GM21825 (cell line): ENCODE data around the gene PPP1R12C.

ENCODE experiments used
- ATAC-seq: cut with Tn5 transposase; IDR thresholded peaks from one replicate; pipeline ENCODE4 v1.9.1; 2021; ENCODE audit warnings: mild to moderate bottlenecking, moderate library complexity; ENCODE audit not compliant: unreplicated experiment

PPP1R12C gene

GRCh38 chr19:55046975-55047622, 70.3 kb downstream of the PPP1R12C start:
- no peak for ATAC-seq

- ATAC-seq = no peak
These were observed 72.4 kb downstream of the PPP1R12C start for GRCh38 chr19:55044771-55045716.

- ATAC-seq = no peak
These were observed 73.2 kb downstream of the PPP1R12C start for GRCh38 chr19:55044286-55044685.

- no peak for ATAC-seq
These were observed 74.7 kb downstream of the PPP1R12C start for GRCh38 chr19:55042688-55043087.

GRCh38 chr19:55042344-55042678, 75.1 kb downstream of the PPP1R12C start:
- ATAC-seq = no peak

- no peak for ATAC-seq
These were observed 75.7 kb downstream of the PPP1R12C start for GRCh38 chr19:55041627-55042343.

GRCh38 chr19:55041244-55041626, 76.2 kb downstream of the PPP1R12C start:
- ATAC-seq = no peak
